Prostate gland (tissue), 2 donors: ENCODE data around the gene NTNG1.

Experiments used
- POLR2AphosphoS5 ChIP-seq: sonication (generic); formaldehyde crosslinking; IDR thresholded peaks from one replicate; pipeline ENCODE4 v1.6.1; 2017; ENCODE audit warnings: antibody characterized with exemption
- TF ChIP-seq, protein P1 (sequence below), 4 experiments: fragments of 200-600 bp in 2 of 4; fragments of 450-650 bp in 2 of 4; sonication (generic) in 2 of 4; IDR thresholded peaks; 1 replicate in 3 of 4; 2 replicates in 1 of 4; pipeline ENCODE4 v1.5.1; 2016 to 2019; ENCODE audit warnings: antibody characterized with exemption in 4 of 4, mild to moderate bottlenecking in 2 of 4, moderate library complexity in 2 of 4

DNA sequence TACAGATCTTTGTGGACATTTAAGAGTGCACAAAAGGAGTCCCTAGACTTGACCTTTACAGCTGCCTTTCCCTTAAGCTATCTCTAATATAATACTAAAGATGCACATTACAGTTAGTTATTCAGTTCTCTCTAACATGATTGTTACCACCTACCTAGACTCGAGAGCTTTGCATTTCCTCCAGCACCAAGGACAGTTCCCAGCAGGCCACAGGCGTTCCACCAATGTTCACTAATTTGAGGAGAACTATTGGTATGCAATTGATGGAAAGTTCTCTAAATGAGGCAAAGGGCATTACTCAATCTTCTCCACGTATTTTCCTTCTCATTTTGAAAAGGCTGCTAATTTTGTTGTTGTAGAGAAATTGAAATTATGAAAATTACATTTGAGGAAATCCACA, 5.4 kb upstream of the NTNG1 start:
- TF ChIP-seq, protein P1, sequence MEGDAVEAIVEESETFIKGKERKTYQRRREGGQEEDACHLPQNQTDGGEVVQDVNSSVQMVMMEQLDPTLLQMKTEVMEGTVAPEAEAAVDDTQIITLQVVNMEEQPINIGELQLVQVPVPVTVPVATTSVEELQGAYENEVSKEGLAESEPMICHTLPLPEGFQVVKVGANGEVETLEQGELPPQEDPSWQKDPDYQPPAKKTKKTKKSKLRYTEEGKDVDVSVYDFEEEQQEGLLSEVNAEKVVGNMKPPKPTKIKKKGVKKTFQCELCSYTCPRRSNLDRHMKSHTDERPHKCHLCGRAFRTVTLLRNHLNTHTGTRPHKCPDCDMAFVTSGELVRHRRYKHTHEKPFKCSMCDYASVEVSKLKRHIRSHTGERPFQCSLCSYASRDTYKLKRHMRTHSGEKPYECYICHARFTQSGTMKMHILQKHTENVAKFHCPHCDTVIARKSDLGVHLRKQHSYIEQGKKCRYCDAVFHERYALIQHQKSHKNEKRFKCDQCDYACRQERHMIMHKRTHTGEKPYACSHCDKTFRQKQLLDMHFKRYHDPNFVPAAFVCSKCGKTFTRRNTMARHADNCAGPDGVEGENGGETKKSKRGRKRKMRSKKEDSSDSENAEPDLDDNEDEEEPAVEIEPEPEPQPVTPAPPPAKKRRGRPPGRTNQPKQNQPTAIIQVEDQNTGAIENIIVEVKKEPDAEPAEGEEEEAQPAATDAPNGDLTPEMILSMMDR (IDR thresholded peaks at IDR 0.05) = no peak
- no peak for TF ChIP-seq POLR2AphosphoS5
